PC-3 (cell line): Measurements from ENCODE around the gene ARL11. TPM values are rescaled to one million over a fixed set of nuclear protein-coding genes. Genes with fewer than 3 reads are reported as not detected.

Experiments
- ATAC-seq: fragments of 200-7000 bp; cut with Tn5 transposase; 2 replicates; pipeline ENCODE4 v1.9.1; 2020; ENCODE audit warnings: mild to moderate bottlenecking, moderate library complexity
- BruUV-seq: library from RNA; stranded (reverse); fragments of 400-500 nt; replicated peaks from 2 replicates; lab custom pipeline; 2021; lab: Mats Ljungman, UMichigan
- CTCF ChIA-PET: fragments of 300-600 bp; sonication (Branson Sonifier 250); formaldehyde crosslinking; loops from one replicate; lab custom pipeline; 2022; ENCODE audit warnings: antibody characterized with exemption; lab: Charles Lee
- POLR2A ChIA-PET: fragments of 300-600 bp; sonication (Branson Sonifier 250); formaldehyde crosslinking; loops from one replicate; lab custom pipeline; 2022; ENCODE audit warnings: antibody characterized with exemption; ENCODE audit not compliant: unreplicated experiment; lab: Charles Lee
- DNase-seq: peaks from one replicate; pipeline ENCODE4 v3.0.0-alpha.2; 2015
- H2AFZ ChIP-seq: fragments of 300-600 bp; sonication (generic); 2 replicates; pipeline ENCODE4 v1.6.0; 2016; ENCODE audit warnings: antibody characterized with exemption, low read length
- H3F3A ChIP-seq: fragments of 300-600 bp; sonication (generic); one replicate; pipeline ENCODE4 v1.6.0; 2017; ENCODE audit warnings: antibody characterized with exemption, low read length, control low read depth, mild to moderate bottlenecking; ENCODE audit not compliant: unreplicated experiment
- H3K27ac ChIP-seq: fragments of 300-600 bp; sonication (generic); 2 replicates; pipeline ENCODE4 v1.5.1; 2016; ENCODE audit warnings: mild to moderate bottlenecking, low read length
- H3K27me3 ChIP-seq: fragments of 300-600 bp; sonication (generic); 2 replicates; pipeline ENCODE4 v1.6.1; 2016; ENCODE audit warnings: low read length, mixed read lengths
- H3K36me3 ChIP-seq: fragments of 300-600 bp; sonication (generic); 2 replicates; pipeline ENCODE4 v1.6.1; 2016; ENCODE audit warnings: low read depth, mixed run types, low read length, mixed read lengths
- H3K4me1 ChIP-seq: fragments of 300-600 bp; sonication (generic); 2 replicates; pipeline ENCODE4 v1.5.1; 2016; ENCODE audit warnings: low read length; ENCODE audit not compliant: insufficient read depth
- H3K4me2 ChIP-seq: fragments of 300-600 bp; sonication (generic); 2 replicates; pipeline ENCODE4 v1.6.0; 2016; ENCODE audit warnings: low read length
- H3K4me3 ChIP-seq: fragments of 300-600 bp; sonication (generic); 2 replicates; pipeline ENCODE4 v1.5.1; 2016; ENCODE audit warnings: mild to moderate bottlenecking, low read length, mixed read lengths
- H3K79me2 ChIP-seq: fragments of 300-600 bp; sonication (generic); 2 replicates; pipeline ENCODE4 v1.6.1; 2017; ENCODE audit warnings: low read length, mixed read lengths
- H3K9ac ChIP-seq: fragments of 300-600 bp; sonication (generic); 2 replicates; pipeline ENCODE4 v1.6.0; 2016; ENCODE audit warnings: mild to moderate bottlenecking, low read length
- H3K9me2 ChIP-seq: fragments of 300-600 bp; sonication (generic); replicated peaks from 2 replicates; pipeline ENCODE4 v1.6.1; 2016; ENCODE audit warnings: mixed run types, low read length, mixed read lengths
- H3K9me3 ChIP-seq: fragments of 300-600 bp; sonication (generic); 2 replicates; pipeline ENCODE4 v1.6.1; 2016; ENCODE audit warnings: low read length, mixed read lengths
- H4K20me1 ChIP-seq: fragments of 300-600 bp; sonication (generic); 2 replicates; pipeline ENCODE4 v1.6.1; 2016; ENCODE audit warnings: low read length, mixed read lengths
- EZH2 ChIP-seq: fragments of 300-600 bp; sonication (generic); IDR thresholded peaks from one replicate; pipeline ENCODE4 v1.6.1; 2017; ENCODE audit warnings: antibody characterized with exemption, mild to moderate bottlenecking, low read length; ENCODE audit not compliant: unreplicated experiment
- EZH2phosphoT487 ChIP-seq: fragments of 300-600 bp; sonication (generic); IDR thresholded peaks from 2 replicates; pipeline ENCODE4 v1.6.1; 2018; ENCODE audit warnings: mild to moderate bottlenecking, antibody characterized with exemption, low read length, borderline replicate concordance
- intact Hi-C: fragments of 100-400 bp; cut with micrococcal nuclease; formaldehyde crosslinking; loops from 2 replicates; pipeline ENCODE4 v1.9.0; 2023
- total RNA-seq: library from RNA; depleted of rRNA; stranded (reverse); fragments of >200 nt; gene quantifications from 2 replicates; pipeline ENCODE4 v1.2.3, GENCODE V29; 2014
- TF ChIP-seq, protein P1 (sequence below): fragments of 300-600 bp; sonication (generic); conservative IDR thresholded peaks from 2 replicates; pipeline ENCODE4 v1.5.1; 2017; ENCODE audit warnings: antibody characterized with exemption, low read depth, mild to moderate bottlenecking, low read length

Gene ARL11
- total RNA-seq, 1 experiment from 2014 or later: not detected

- Histone ChIP-seq H3K4me1 (no peaks in the 10 kb centered on the region), H3F3A (no peaks in the 10 kb centered on the region), H3K9ac (no peak overlapping the region), H3K9me2 (no peaks in the 10 kb centered on the region), H3K4me2 (no peak overlapping the region), H3K36me3 (no peaks in the 10 kb centered on the region), H3K9me3 (no peaks in the 10 kb centered on the region), H4K20me1 (no peaks in the 10 kb centered on the region), H3K27ac (no peak overlapping the region), H3K4me3 (no peak overlapping the region), H2AFZ (no peak overlapping the region), H3K27me3 (no peaks in the 10 kb centered on the region), H3K79me2 (no peaks in the 10 kb centered on the region)
- TF ChIP-seq, protein P1, sequence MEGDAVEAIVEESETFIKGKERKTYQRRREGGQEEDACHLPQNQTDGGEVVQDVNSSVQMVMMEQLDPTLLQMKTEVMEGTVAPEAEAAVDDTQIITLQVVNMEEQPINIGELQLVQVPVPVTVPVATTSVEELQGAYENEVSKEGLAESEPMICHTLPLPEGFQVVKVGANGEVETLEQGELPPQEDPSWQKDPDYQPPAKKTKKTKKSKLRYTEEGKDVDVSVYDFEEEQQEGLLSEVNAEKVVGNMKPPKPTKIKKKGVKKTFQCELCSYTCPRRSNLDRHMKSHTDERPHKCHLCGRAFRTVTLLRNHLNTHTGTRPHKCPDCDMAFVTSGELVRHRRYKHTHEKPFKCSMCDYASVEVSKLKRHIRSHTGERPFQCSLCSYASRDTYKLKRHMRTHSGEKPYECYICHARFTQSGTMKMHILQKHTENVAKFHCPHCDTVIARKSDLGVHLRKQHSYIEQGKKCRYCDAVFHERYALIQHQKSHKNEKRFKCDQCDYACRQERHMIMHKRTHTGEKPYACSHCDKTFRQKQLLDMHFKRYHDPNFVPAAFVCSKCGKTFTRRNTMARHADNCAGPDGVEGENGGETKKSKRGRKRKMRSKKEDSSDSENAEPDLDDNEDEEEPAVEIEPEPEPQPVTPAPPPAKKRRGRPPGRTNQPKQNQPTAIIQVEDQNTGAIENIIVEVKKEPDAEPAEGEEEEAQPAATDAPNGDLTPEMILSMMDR: no peak
- TF ChIP-seq EZH2 (no peak), EZH2phosphoT487 (no peak)
- intact Hi-C loops: loop anchor here (10.0 kb wide), 1 partner anchor 278 kb away; the partner anchor contains the start of gene SPRYD7
- ATAC-seq (no peak), DNase-seq (no peak)
- no TSS peak for BruUV-seq
- ChIA-PET POLR2A (no interaction called here), CTCF (no interaction called here)
Measured at GRCh38 chr13:49657241-49657641, 28.9 kb downstream of the ARL11 start.

- DNase-seq (no peak), ATAC-seq (no peak)
- H3K9ac ChIP-seq: no peak overlapping the region
- BruUV-seq: no TSS peak
- no peaks in the 10 kb centered on the region for H3K9me2 ChIP-seq
- H3K36me3 ChIP-seq: peaks cover 13% of the 10 kb centered on the region
- no peaks in the 10 kb centered on the region for H3K27me3 ChIP-seq
- CTCF ChIA-PET: no interaction called here
- no peaks in the 10 kb centered on the region for H4K20me1 ChIP-seq
- H2AFZ ChIP-seq: no peak overlapping the region
- TF ChIP-seq EZH2phosphoT487 (no peak), EZH2 (no peak)
- TF ChIP-seq, protein P1: no peak
- H3K4me3 ChIP-seq: no peak overlapping the region
- intact Hi-C loops: loop anchor here (5.0 kb wide), 1 partner anchor 418 kb away; no protein-coding TSS in a partner anchor
- H3F3A ChIP-seq: no peaks in the 10 kb centered on the region
- no peaks in the 10 kb centered on the region for H3K9me3 ChIP-seq
- no peak overlapping the region for H3K4me2 ChIP-seq
- H3K27ac ChIP-seq: no peak overlapping the region
- POLR2A ChIA-PET: no interaction called here
- H3K4me1 ChIP-seq: peaks cover 6% of the 10 kb centered on the region; the same call in 1 of the 2 replicates
- no peaks in the 10 kb centered on the region for H3K79me2 ChIP-seq
Measured at GRCh38 chr13:49664606-49665005, 36.3 kb downstream of the ARL11 start.

DNA sequence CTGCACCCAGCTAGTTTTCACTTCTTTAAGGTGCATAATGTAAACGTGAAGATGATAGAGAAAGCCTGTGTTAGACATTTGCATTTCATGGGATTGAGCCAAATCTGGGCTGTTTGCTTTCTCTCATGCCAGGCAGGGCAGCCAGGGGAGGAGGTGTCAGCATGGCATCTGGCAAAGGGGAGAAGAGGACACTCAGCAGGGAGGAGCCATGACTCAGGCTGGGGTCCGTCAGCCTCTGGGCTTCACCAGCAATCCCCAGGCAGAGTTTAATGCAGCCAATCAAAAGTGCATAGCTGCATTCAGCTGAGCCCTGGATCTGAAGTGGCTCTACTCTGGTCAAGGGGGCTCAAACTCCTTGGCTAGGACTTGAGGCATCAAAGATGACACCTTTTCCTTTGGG, 39.5 kb downstream of the ARL11 start:
- H3K79me2 ChIP-seq: 0 out of 2 replicates have a peak, but pooled peaks cover 4% of the 10 kb centered on the region
- CTCF ChIA-PET: interaction anchor here (0.5 kb wide), 1 partner anchor 303 kb away, joined by 6 read pairs; no protein-coding TSS in a partner anchor
- H3K9me3 ChIP-seq: no peaks in the 10 kb centered on the region
- DNase-seq: peak; percentile 54
- no peaks in the 10 kb centered on the region for H3K27me3 ChIP-seq
- no peaks in the 10 kb centered on the region for H3F3A ChIP-seq
- no peak overlapping the region for H3K4me2 ChIP-seq
- peak; percentile 93 for ATAC-seq
- POLR2A ChIA-PET: no interaction called here
- TF ChIP-seq EZH2 (no peak), EZH2phosphoT487 (no peak)
- TF ChIP-seq, protein P1: no peak
- H3K4me3 ChIP-seq: no peak overlapping the region
- H3K36me3 ChIP-seq: peaks cover 13% of the 10 kb centered on the region
- H4K20me1 ChIP-seq: no peaks in the 10 kb centered on the region
- no peak overlapping the region for H3K9ac ChIP-seq
- H3K9me2 ChIP-seq: no peaks in the 10 kb centered on the region
- no peak overlapping the region for H2AFZ ChIP-seq
- peaks cover 6% of the 10 kb centered on the region; the same call in 1 of the 2 replicates for H3K4me1 ChIP-seq
- BruUV-seq: no TSS peak
- intact Hi-C loops: loop anchor here (2.0 to 5.0 kb wide), 2 partner anchors 123 to 415 kb away; no protein-coding TSS in a partner anchor
- H3K27ac ChIP-seq: no peak overlapping the region
